DOHH2 (cell line): ENCODE measurements around the gene SLC2A4RG.

ENCODE experiments used
- CTCF ChIP-seq: fragments of 200-600 bp; sonication (generic); IDR thresholded peaks from one replicate; pipeline ENCODE4 v1.5.1; 2014; ENCODE audit warnings: antibody characterized with exemption, mild to moderate bottlenecking, low read depth, low read length; ENCODE audit not compliant: poor library complexity, severe bottlenecking
- EZH2phosphoT487 ChIP-seq: fragments of 200-600 bp; sonication (generic); IDR thresholded peaks from 2 replicates; pipeline ENCODE4 v1.6.1; 2017; ENCODE audit warnings: borderline replicate concordance, mild to moderate bottlenecking, antibody characterized with exemption, low read length, moderate library complexity, mixed read lengths

- TF ChIP-seq CTCF (no peak), EZH2phosphoT487 (no peak)
Observed at GRCh38 chr20:63756648-63756991, 17.0 kb downstream of the SLC2A4RG start.
